NCI-H1930 (cell line): ENCODE measurements around the gene HEG1.
A peak's percentile ranks its signal among the peaks of the same experiment; 100 is the strongest.

Source experiments
- DNase-seq, 2 experiments: peaks; one replicate each; lab custom pipeline; 2025; lab: John Stamatoyannopoulos, UW

The HEG1 gene

GRCh38 chr3:124951511-124952281, 104.1 kb downstream of the HEG1 start:
- DNase-seq: no peak

- DNase-seq: no peak
Measured at GRCh38 chr3:124950026-124950425, 105.8 kb downstream of the HEG1 start.

- no peak for DNase-seq
Measured at GRCh38 chr3:124942613-124943012, 113.2 kb downstream of the HEG1 start.

GRCh38 chr3:124941771-124942170, 114.0 kb downstream of the HEG1 start:
- DNase-seq: no peak

GRCh38 chr3:124939661-124940060, 116.1 kb downstream of the HEG1 start:
- DNase-seq: no peak

GRCh38 chr3:124938896-124939295, 116.9 kb downstream of the HEG1 start:
- DNase-seq: no peak

- DNase-seq: no peak
Measured at GRCh38 chr3:124937049-124937448, 118.7 kb downstream of the HEG1 start.

GRCh38 chr3:124935794-124936542, 119.8 kb downstream of the HEG1 start:
- no peak for DNase-seq

- DNase-seq: no peak
Measured at GRCh38 chr3:124935264-124935663, 120.5 kb downstream of the HEG1 start.

GRCh38 chr3:124934577-124934976, 121.2 kb downstream of the HEG1 start, which contains the start of gene MUC13:
Gene MUC13, minus strand, starts transcription at chr3:124934751. Its CDS starts 39 bp downstream, at chr3:124934712.
- DNase-seq: no peak

GRCh38 chr3:124928333-124929202, 127.2 kb downstream of the HEG1 start:
- DNase-seq: peak; percentile 17 to 21

- no peak for DNase-seq
Measured at GRCh38 chr3:124927574-124928045, 128.2 kb downstream of the HEG1 start.

- DNase-seq: no peak
Measured at GRCh38 chr3:124926426-124927101, 129.2 kb downstream of the HEG1 start.

GRCh38 chr3:124924741-124925140, 131.1 kb downstream of the HEG1 start:
- DNase-seq: no peak

GRCh38 chr3:124923833-124924232, 132.0 kb downstream of the HEG1 start:
- no peak for DNase-seq

GRCh38 chr3:124920718-124921117, 135.1 kb downstream of the HEG1 start:
- no peak for DNase-seq

- DNase-seq: no peak
Measured at GRCh38 chr3:124919756-124920155, 136.0 kb downstream of the HEG1 start.

- no peak for DNase-seq
Measured at GRCh38 chr3:124918524-124918923, 137.3 kb downstream of the HEG1 start.

- no peak for DNase-seq
Measured at GRCh38 chr3:124916837-124917409, 138.9 kb downstream of the HEG1 start.
